Melanocyte of skin (primary cell): ENCODE measurements around the gene INSRR. TPM values are rescaled to one million over a fixed set of nuclear protein-coding genes. Genes with fewer than 3 reads are reported as not detected.

Experiments
- total RNA-seq, 2 donors: library from RNA; depleted of rRNA; stranded (reverse); fragments of >200 nt; gene quantifications; 2 replicates each; pipeline ENCODE4 v1.2.3, GENCODE V29; 2012

The INSRR gene
- not detected for total RNA-seq

GRCh38 chr1:156858959-156859522 is at the start of gene INSRR:
Gene INSRR, minus strand, starts transcription at chr1:156859117. Its CDS starts 496 bp downstream, at chr1:156858621.

GRCh38 chr1:156893048-156893953 is 34.4 kb upstream of the INSRR start, which contains the start of gene PEAR1:
Gene PEAR1, plus strand, starts transcription at chr1:156893718. Its CDS starts 10,209 bp downstream, at chr1:156903927.

GRCh38 chr1:156860628-156861423 is 1.9 kb upstream of the INSRR start, which contains the start of gene NTRK1:
Gene NTRK1, plus strand, starts transcription at chr1:156860865. Its CDS starts 70 bp downstream, at chr1:156860935.

GRCh38 chr1:156816561-156817328 is 42.2 kb downstream of the INSRR start, which contains the start of gene SH2D2A:
Gene SH2D2A, minus strand, starts transcription at chr1:156816848. Its CDS starts 140 bp downstream, at chr1:156816708.

Other genes starting within 250 kb of the INSRR start
- gene HAPLN2, start 239.7 kb downstream of the INSRR start, total RNA-seq = not detected
- gene BCAN, start 217.0 kb downstream of the INSRR start, total RNA-seq = 100 to 1,000 TPM in 1 of 2 donors, 10 to 100 TPM in 1; 25.0 to 131 TPM
- gene NES, start 181.7 kb downstream of the INSRR start, total RNA-seq = 10 to 100 TPM; 14.8 to 26.6 TPM
- 1 to 10 TPM in 1 of 2 donors, not detected in 1; 1.7 TPM for gene CRABP2, start 153.5 kb downstream of the INSRR start, total RNA-seq
- 10 to 100 TPM in 1 of 2 donors, 1 to 10 TPM in 1; 7.3 to 15.1 TPM for gene METTL25B, start 130.6 kb downstream of the INSRR start, total RNA-seq
- 10 to 100 TPM; 22.4 to 25.0 TPM for gene ISG20L2, start 130.4 kb downstream of the INSRR start, total RNA-seq
- gene MRPL24, start 118.0 kb downstream of the INSRR start, total RNA-seq = 10 to 100 TPM; 37.5 to 42.0 TPM
- gene HDGF, start 107.4 kb downstream of the INSRR start, total RNA-seq = 100 to 1,000 TPM; 125 to 176 TPM
- 10 to 100 TPM; 20.0 to 22.0 TPM for gene PRCC, start 91.6 kb downstream of the INSRR start, total RNA-seq
- not detected for gene SH2D2A, start 42.3 kb downstream of the INSRR start, total RNA-seq
- under 1 TPM in 1 of 2 donors, not detected in 1; under 0.01 TPM for gene NTRK1, start 1.7 kb upstream of the INSRR start, total RNA-seq
- gene PEAR1, start 34.6 kb upstream of the INSRR start, total RNA-seq = not detected
- not detected for gene LRRC71, start 61.5 kb upstream of the INSRR start, total RNA-seq
- 100 to 1,000 TPM; 101 to 119 TPM for gene ARHGEF11, start 186.6 kb upstream of the INSRR start, total RNA-seq
- not detected for gene ETV3L, start 240.7 kb upstream of the INSRR start, total RNA-seq